GM12874 (cell line): ENCODE data around the gene RABGAP1L.

ENCODE experiments used
- TF ChIP-seq, protein P1 (sequence below): IDR thresholded peaks from 2 replicates; pipeline ENCODE4 v1.5.1; 2011; ENCODE audit warnings: low read depth, mild to moderate bottlenecking, control low read depth, low read length, moderate library complexity; ENCODE audit not compliant: insufficient read depth

RABGAP1L gene

GRCh38 chr1:174828264-174828663 lies 668.9 kb downstream of the RABGAP1L start:
- TF ChIP-seq, protein P1, sequence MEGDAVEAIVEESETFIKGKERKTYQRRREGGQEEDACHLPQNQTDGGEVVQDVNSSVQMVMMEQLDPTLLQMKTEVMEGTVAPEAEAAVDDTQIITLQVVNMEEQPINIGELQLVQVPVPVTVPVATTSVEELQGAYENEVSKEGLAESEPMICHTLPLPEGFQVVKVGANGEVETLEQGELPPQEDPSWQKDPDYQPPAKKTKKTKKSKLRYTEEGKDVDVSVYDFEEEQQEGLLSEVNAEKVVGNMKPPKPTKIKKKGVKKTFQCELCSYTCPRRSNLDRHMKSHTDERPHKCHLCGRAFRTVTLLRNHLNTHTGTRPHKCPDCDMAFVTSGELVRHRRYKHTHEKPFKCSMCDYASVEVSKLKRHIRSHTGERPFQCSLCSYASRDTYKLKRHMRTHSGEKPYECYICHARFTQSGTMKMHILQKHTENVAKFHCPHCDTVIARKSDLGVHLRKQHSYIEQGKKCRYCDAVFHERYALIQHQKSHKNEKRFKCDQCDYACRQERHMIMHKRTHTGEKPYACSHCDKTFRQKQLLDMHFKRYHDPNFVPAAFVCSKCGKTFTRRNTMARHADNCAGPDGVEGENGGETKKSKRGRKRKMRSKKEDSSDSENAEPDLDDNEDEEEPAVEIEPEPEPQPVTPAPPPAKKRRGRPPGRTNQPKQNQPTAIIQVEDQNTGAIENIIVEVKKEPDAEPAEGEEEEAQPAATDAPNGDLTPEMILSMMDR = no peak

DNA sequence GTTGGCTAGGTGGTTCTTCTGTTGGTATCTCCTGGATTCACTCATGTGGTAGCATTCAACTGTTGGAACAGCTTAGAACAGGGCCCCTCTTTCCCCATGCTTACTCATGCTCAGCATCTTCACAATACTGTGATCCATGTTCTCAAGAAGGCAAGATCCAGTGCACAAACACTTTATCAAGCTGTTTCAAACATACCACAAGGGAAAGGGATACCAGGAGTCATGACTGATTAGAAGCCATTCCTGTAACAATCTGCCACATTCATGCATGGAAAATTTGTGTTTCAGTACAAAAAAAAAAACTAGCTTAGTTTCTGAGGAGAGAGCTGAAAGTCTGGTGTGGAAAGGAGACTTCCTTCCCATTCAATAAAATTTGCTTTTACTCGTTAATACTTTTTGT lies 670.7 kb downstream of the RABGAP1L start:
- TF ChIP-seq, protein P1 = no peak

- TF ChIP-seq, protein P1 = no peak
These were observed 677.2 kb downstream of the RABGAP1L start for GRCh38 chr1:174836543-174836942.

- TF ChIP-seq, protein P1 = no peak
These were observed 678.1 kb downstream of the RABGAP1L start for GRCh38 chr1:174837386-174837785.

DNA sequence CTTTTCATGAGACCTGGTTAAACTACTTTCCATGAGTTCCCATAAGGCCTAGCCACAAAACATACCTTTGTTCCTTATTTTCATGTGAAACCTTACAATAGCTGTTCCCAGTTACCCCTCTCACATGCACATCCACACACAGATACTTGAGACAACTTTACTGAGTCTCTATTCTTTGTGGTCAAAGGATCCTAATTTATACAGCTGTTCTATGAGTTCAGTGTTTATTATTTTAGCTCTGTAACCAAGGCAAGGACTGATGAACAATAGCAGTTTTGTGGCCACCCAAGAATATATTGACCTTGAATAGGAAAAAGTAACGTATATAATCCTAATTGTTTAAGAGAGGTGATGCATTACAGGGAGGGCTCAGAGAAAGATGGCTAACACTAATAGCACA lies 679.9 kb downstream of the RABGAP1L start:
- TF ChIP-seq, protein P1 = no peak

DNA sequence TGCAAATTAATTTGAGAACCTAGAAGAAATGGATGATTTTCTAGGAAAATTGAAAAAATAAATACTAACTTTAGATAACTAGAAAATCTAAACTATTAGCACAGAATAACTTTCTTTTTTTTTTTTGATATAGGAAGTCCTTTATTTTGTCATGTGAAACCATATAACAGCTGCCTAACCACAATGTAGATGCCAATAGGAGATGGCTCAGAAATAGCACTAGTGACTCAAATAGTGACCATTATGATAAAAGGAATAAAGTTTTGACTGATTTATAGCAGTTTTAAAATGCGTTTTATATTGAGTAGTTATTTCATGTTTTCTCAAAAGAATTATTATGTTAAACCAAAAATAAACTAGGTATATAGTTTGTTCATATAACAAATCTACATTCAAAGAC lies 682.4 kb downstream of the RABGAP1L start:
- TF ChIP-seq, protein P1 = no peak

DNA sequence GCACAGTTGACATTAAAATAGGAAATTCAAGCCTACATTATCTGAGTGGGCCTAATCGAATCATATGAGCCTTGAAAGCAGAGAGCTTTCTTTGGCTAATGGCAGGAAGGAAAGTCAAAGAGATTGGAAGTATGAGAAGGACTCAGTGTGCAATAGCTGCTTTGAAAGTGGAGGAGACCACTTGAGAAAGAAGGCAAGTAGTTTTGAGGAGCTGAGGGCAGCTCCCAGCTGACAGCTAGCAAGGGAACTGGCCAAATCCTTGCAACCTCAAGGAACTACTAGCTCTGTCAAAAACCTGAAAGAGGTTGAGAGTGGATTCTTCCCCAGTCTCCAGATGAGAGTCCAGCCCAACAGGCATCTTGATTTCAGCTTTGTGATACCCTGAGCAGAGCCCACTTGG lies 691.4 kb downstream of the RABGAP1L start:
- TF ChIP-seq, protein P1 = no peak

- TF ChIP-seq, protein P1 = no peak
These were observed 699.0 kb downstream of the RABGAP1L start for GRCh38 chr1:174858301-174858700.
